HCT116 (cell line): ENCODE measurements around the gene CLIC5. TPM values are rescaled to one million over a fixed set of nuclear protein-coding genes. Genes with fewer than 3 reads are reported as not detected.

Source experiments
- ATAC-seq: fragments of 200-7000 bp; cut with Tn5 transposase; 2 replicates; pipeline ENCODE4 v1.9.1; 2020; ENCODE audit warnings: mild to moderate bottlenecking, moderate library complexity
- BruUV-seq: library from RNA; stranded (reverse); fragments of 400-500 nt; replicated peaks from 2 replicates; lab custom pipeline; 2021; lab: Mats Ljungman, UMichigan
- CTCF ChIA-PET: fragments of 300-600 bp; sonication (Branson Sonifier 250); formaldehyde crosslinking; loops from one replicate; lab custom pipeline; 2021; ENCODE audit warnings: antibody characterized with exemption; lab: Charles Lee
- POLR2A ChIA-PET: fragments of 300-600, 350-600 bp; sonication (Branson Sonifier 250); formaldehyde crosslinking; loops from one replicate; lab custom pipeline; 2021; ENCODE audit warnings: antibody characterized with exemption; lab: Charles Lee
- RAD21 ChIA-PET, 2 experiments: fragments of 300-600 bp; sonication (Branson Sonifier 250); formaldehyde crosslinking; loops; one replicate each; lab custom pipeline; 2023; ENCODE audit warnings: low total read pairs in 2 of 2; ENCODE audit not compliant: uncharacterized antibody in 2 of 2, unreplicated experiment in 2 of 2, low non-redundant PET in 1 of 2; lab: Charles Lee
- DNase-seq: peaks from one replicate; pipeline ENCODE4 v3.0.0-alpha.2; 2010; ENCODE audit warnings: low read depth, low spot score
- H2AFZ ChIP-seq: fragments of 200-600 bp; shearing (Covaris generic), sonication (generic); 2 replicates; pipeline ENCODE4 v1.6.1; 2017; ENCODE audit warnings: low read depth, mixed run types, mixed read lengths, antibody characterized with exemption, low read length; ENCODE audit not compliant: poor library complexity, severe bottlenecking
- H3K27ac ChIP-seq: 2 replicates; pipeline ENCODE4 v1.5.1; 2012; ENCODE audit warnings: low read depth, low read length
- H3K27me3 ChIP-seq: fragments of 200-600 bp; sonication (generic); 2 replicates; pipeline ENCODE4 v1.6.1; 2016; ENCODE audit warnings: mixed run types, low read length, mixed read lengths; ENCODE audit not compliant: insufficient read depth
- H3K36me3 ChIP-seq, 2 experiments: fragments of 200-500 bp in 1 of 2; fragments of 200-600 bp in 1 of 2; sonication (Bioruptor generic) in 1 of 2; sonication (generic) in 1 of 2; 2 replicates each; pipeline versions ENCODE4 v1.5.1 to v1.6.1; 2014 to 2016; ENCODE audit warnings: low read length in 2 of 2, inconsistent platforms in 1 of 2, mixed read lengths in 1 of 2, mixed run types in 1 of 2; ENCODE audit not compliant: insufficient read depth in 2 of 2, control insufficient read depth in 1 of 2
- H3K4me1 ChIP-seq, 2 experiments: fragments of 200-600 bp in 1 of 2; sonication (generic) in 1 of 2; 2 replicates each; pipeline versions ENCODE4 v1.5.1 to v1.6.1; 2012 to 2017; ENCODE audit warnings: low read length in 2 of 2, inconsistent platforms in 1 of 2, mild to moderate bottlenecking in 1 of 2, mixed read lengths in 1 of 2, mixed run types in 1 of 2, moderate library complexity in 1 of 2; ENCODE audit not compliant: insufficient read depth in 2 of 2, control insufficient read depth in 1 of 2
- H3K4me2 ChIP-seq: fragments of 200-600 bp; sonication (generic); 2 replicates; pipeline ENCODE4 v1.6.1; 2017; ENCODE audit warnings: mixed run types, low read length, mixed read lengths
- H3K4me3 ChIP-seq, 2 experiments: fragments of 200-600 bp in 1 of 2; sonication (generic) in 1 of 2; replicated peaks in 1 of 2; 2 replicates each; pipeline ENCODE4 v1.5.1; 2011 to 2016; ENCODE audit warnings: low read length in 2 of 2, control low read depth in 1 of 2, low read depth in 1 of 2, mild to moderate bottlenecking in 1 of 2, mixed read lengths in 1 of 2, mixed run types in 1 of 2
- H3K79me2 ChIP-seq: fragments of 200-600 bp; sonication (generic); 2 replicates; pipeline ENCODE4 v1.6.1; 2017; ENCODE audit warnings: mild to moderate bottlenecking, mixed run types, low read length, moderate library complexity, mixed read lengths; ENCODE audit not compliant: insufficient read depth
- H3K9ac ChIP-seq: fragments of 200-600 bp; sonication (generic); 2 replicates; pipeline ENCODE4 v1.6.1; 2016; ENCODE audit warnings: low read length, mixed read lengths
- H3K9me2 ChIP-seq: fragments of 200-600 bp; sonication (generic), shearing (Covaris generic); 2 replicates; pipeline ENCODE4 v1.6.1; 2017; ENCODE audit warnings: mixed run types, mild to moderate bottlenecking, moderate library complexity; ENCODE audit not compliant: insufficient read depth
- H3K9me3 ChIP-seq, 2 experiments: fragments of 200-500 bp in 1 of 2; fragments of 200-600 bp in 1 of 2; sonication (Bioruptor generic) in 1 of 2; sonication (generic) in 1 of 2; 2 replicates each; pipeline ENCODE4 v1.6.1; 2014 to 2017; ENCODE audit warnings: low read length in 2 of 2, mixed read lengths in 2 of 2, inconsistent platforms in 1 of 2, low read depth in 1 of 2, mild to moderate bottlenecking in 1 of 2, mixed run types in 1 of 2, moderate library complexity in 1 of 2; ENCODE audit not compliant: control insufficient read depth in 1 of 2, insufficient read depth in 1 of 2
- H4K20me1 ChIP-seq: fragments of 200-600 bp; sonication (generic), shearing (Covaris generic); 2 replicates; pipeline ENCODE4 v1.6.1; 2017; ENCODE audit warnings: mixed run types, mild to moderate bottlenecking, moderate library complexity; ENCODE audit not compliant: insufficient read depth
- CEBPB ChIP-seq: IDR thresholded peaks from 2 replicates; pipeline ENCODE4 v1.6.1; 2012; ENCODE audit warnings: low read depth
- CTCF ChIP-seq, 3 experiments: fragments of 200-600 bp in 1 of 3; sonication (generic) in 1 of 3; IDR thresholded peaks in 2 of 3; conservative IDR thresholded peaks in 1 of 3; 2 replicates each; pipeline ENCODE4 v1.5.1; 2012 to 2017; ENCODE audit warnings: low read depth in 2 of 3, low read length in 2 of 3, antibody characterized with exemption in 1 of 3, borderline replicate concordance in 1 of 3, control low read depth in 1 of 3, mild to moderate bottlenecking in 1 of 3, mixed read lengths in 1 of 3, mixed run types in 1 of 3, moderate library complexity in 1 of 3; ENCODE audit not compliant: insufficient read depth in 1 of 3
- ELF1 ChIP-seq: IDR thresholded peaks from 2 replicates; pipeline ENCODE4 v1.6.1; 2012; ENCODE audit warnings: low read depth, borderline replicate concordance
- EZH2phosphoT487 ChIP-seq: fragments of 200-600 bp; IDR thresholded peaks from 2 replicates; pipeline ENCODE4 v1.6.1; 2018; ENCODE audit warnings: antibody characterized with exemption, borderline replicate concordance
- JUND ChIP-seq: IDR thresholded peaks from 2 replicates; pipeline ENCODE4 v1.6.1; 2012
- POLR2AphosphoS5 ChIP-seq: IDR thresholded peaks from 2 replicates; pipeline ENCODE4 v1.6.1; 2011; ENCODE audit warnings: mild to moderate bottlenecking, low read depth, low read length, moderate library complexity
- RAD21 ChIP-seq: IDR thresholded peaks from 2 replicates; pipeline ENCODE4 v1.6.1; 2012; ENCODE audit warnings: low read depth, mild to moderate bottlenecking
- REST ChIP-seq: IDR thresholded peaks from 2 replicates; pipeline ENCODE4 v1.6.1; 2012; ENCODE audit warnings: low read depth
- SIN3A ChIP-seq: IDR thresholded peaks from 2 replicates; pipeline ENCODE4 v1.6.1; 2012; ENCODE audit warnings: low read depth
- SP1 ChIP-seq: IDR thresholded peaks from 2 replicates; pipeline ENCODE4 v1.6.1; 2012; ENCODE audit warnings: low read depth
- SRF ChIP-seq: IDR thresholded peaks from 2 replicates; pipeline ENCODE4 v1.6.1; 2012; ENCODE audit warnings: low read depth
- TCF7L2 ChIP-seq: IDR thresholded peaks from 2 replicates; pipeline ENCODE4 v1.7.0; 2011; ENCODE audit warnings: borderline replicate concordance, inconsistent platforms; ENCODE audit not compliant: insufficient read depth, insufficient read length; ENCODE audit errors: extremely low read depth
- YY1 ChIP-seq: IDR thresholded peaks from 2 replicates; pipeline ENCODE4 v1.6.1; 2011; ENCODE audit warnings: low read length, low read depth, moderate library complexity, mild to moderate bottlenecking; ENCODE audit not compliant: insufficient replicate concordance; ENCODE audit errors: extremely low read depth
- ZFX ChIP-seq: fragments of 450-650 bp; IDR thresholded peaks from 2 replicates; pipeline ENCODE4 v1.6.1; 2017
- ZNF274 ChIP-seq: fragments of 200-500 bp; sonication (Bioruptor generic); IDR thresholded peaks from 2 replicates; pipeline ENCODE4 v1.6.1; 2014; ENCODE audit warnings: mild to moderate bottlenecking, low read depth, low read length, inconsistent platforms
- intact Hi-C: fragments of 100-400 bp; cut with micrococcal nuclease; formaldehyde crosslinking; loops from 2 replicates; pipeline ENCODE4 v1.10.0; 2022
- total RNA-seq: library from RNA; stranded (reverse); gene quantifications from one replicate; pipeline ENCODE4 v1.2.1, GENCODE V29; 2021; ENCODE audit not compliant: unreplicated experiment

Gene CLIC5
- total RNA-seq, 1 experiment from 2014 or later: 0.20 TPM

GRCh38 chr6:45956663-45957062 lies 59.0 kb downstream of the CLIC5 start (continued):
- no peak for TF ChIP-seq ZNF274

GRCh38 chr6:45956176-45956575 lies 59.5 kb downstream of the CLIC5 start:
- BruUV-seq: no TSS peak
- Histone ChIP-seq H3K4me1 (no peaks in the 10 kb centered on the region), H3K4me3 (no peak overlapping the region), H3K9me2 (no peaks in the 10 kb centered on the region), H3K4me2 (no peak overlapping the region), H3K9me3 (no peaks in the 10 kb centered on the region), H3K36me3 (no peaks in the 10 kb centered on the region), H3K9ac (no peak overlapping the region), H3K79me2 (no peaks in the 10 kb centered on the region), H3K27ac (no peak overlapping the region), H2AFZ (no peak overlapping the region), H3K27me3 (no peaks in the 10 kb centered on the region), H4K20me1 (no peaks in the 10 kb centered on the region)
- ChIA-PET POLR2A (no interaction called here), RAD21 (no interaction called here), CTCF (no interaction called here)
- intact Hi-C loops: no loop called here
- no peak for TF ChIP-seq SIN3A
- no peak for TF ChIP-seq EZH2phosphoT487
- ATAC-seq: no peak
- DNase-seq: no peak

- RAD21 ChIA-PET: no interaction called here
- no peaks in the 10 kb centered on the region for H3K9me3 ChIP-seq
- H3K27me3 ChIP-seq: no peaks in the 10 kb centered on the region
- H3K4me1 ChIP-seq: no peaks in the 10 kb centered on the region
- POLR2A ChIA-PET: no interaction called here
- no peaks in the 10 kb centered on the region for H3K79me2 ChIP-seq
- CTCF ChIA-PET: no interaction called here
- no peaks in the 10 kb centered on the region for H4K20me1 ChIP-seq
- no peaks in the 10 kb centered on the region for H3K36me3 ChIP-seq
- ATAC-seq (no peak), DNase-seq (no peak)
- no peak overlapping the region for H3K4me2 ChIP-seq
- intact Hi-C loops: no loop called here
- H3K4me3 ChIP-seq: no peak overlapping the region
- no peak overlapping the region for H3K27ac ChIP-seq
- BruUV-seq: no TSS peak
- no peak overlapping the region for H3K9ac ChIP-seq
- no peak overlapping the region for H2AFZ ChIP-seq
- no peaks in the 10 kb centered on the region for H3K9me2 ChIP-seq
- no peak for TF ChIP-seq SRF
- TF ChIP-seq TCF7L2: no peak
- TF ChIP-seq POLR2AphosphoS5: no peak
- TF ChIP-seq ELF1: no peak
- no peak for TF ChIP-seq SIN3A
- TF ChIP-seq YY1: no peak
- no peak for TF ChIP-seq RAD21
- TF ChIP-seq SP1: no peak
- no peak for TF ChIP-seq JUND
- no peak for TF ChIP-seq REST
- TF ChIP-seq CTCF (IDR thresholded peaks at IDR 0.05 in 2 of 3, conservative IDR thresholded peaks at IDR 0.05 in 1 of 3; ENCODE audit: borderline replicate concordance in 1 of 3, insufficient read depth in 1 of 3, low read depth in 2 of 3, low read length in 2 of 3): no peak
- no peak for TF ChIP-seq EZH2phosphoT487
- TF ChIP-seq ZFX: no peak
- TF ChIP-seq CEBPB: no peak
Measured at GRCh38 chr6:45955597-45955996, 60.1 kb downstream of the CLIC5 start.
